Nephron progenitor cell (in vitro differentiated cells): Measurements from ENCODE around the gene KCNQ2.

Experiments used
- DNase-seq: peaks from one replicate; pipeline ENCODE4 v3.0.0; 2021
- H3K27ac Mint-ChIP-seq: 2 replicates; pipeline ENCODE4 v1.8.0; 2021; ENCODE audit warnings: mild to moderate bottlenecking, moderate library complexity, mixed read lengths
- H3K27me3 Mint-ChIP-seq: 2 replicates; pipeline ENCODE4 v1.8.0; 2021; ENCODE audit warnings: mild to moderate bottlenecking, low read depth, mixed read lengths; ENCODE audit not compliant: poor library complexity
- H3K36me3 Mint-ChIP-seq: 2 replicates; pipeline ENCODE4 v1.8.0; 2021; ENCODE audit warnings: low read depth, mixed read lengths
- H3K4me1 Mint-ChIP-seq: 2 replicates; pipeline ENCODE4 v1.8.0; 2021; ENCODE audit warnings: mixed read lengths
- H3K4me3 Mint-ChIP-seq: 2 replicates; pipeline ENCODE4 v1.8.0; 2021; ENCODE audit warnings: mild to moderate bottlenecking, moderate library complexity, mixed read lengths
- H3K9me3 Mint-ChIP-seq: 2 replicates; pipeline ENCODE4 v1.8.0; 2021; ENCODE audit warnings: mild to moderate bottlenecking, moderate library complexity, mixed read lengths
- TF ChIP-seq, protein P1 (sequence below): fragments of 200-600 bp; sonication (generic); IDR thresholded peaks from 2 replicates; pipeline ENCODE4 v1.5.0; 2021; ENCODE audit warnings: antibody characterized with exemption

KCNQ2 gene

DNA sequence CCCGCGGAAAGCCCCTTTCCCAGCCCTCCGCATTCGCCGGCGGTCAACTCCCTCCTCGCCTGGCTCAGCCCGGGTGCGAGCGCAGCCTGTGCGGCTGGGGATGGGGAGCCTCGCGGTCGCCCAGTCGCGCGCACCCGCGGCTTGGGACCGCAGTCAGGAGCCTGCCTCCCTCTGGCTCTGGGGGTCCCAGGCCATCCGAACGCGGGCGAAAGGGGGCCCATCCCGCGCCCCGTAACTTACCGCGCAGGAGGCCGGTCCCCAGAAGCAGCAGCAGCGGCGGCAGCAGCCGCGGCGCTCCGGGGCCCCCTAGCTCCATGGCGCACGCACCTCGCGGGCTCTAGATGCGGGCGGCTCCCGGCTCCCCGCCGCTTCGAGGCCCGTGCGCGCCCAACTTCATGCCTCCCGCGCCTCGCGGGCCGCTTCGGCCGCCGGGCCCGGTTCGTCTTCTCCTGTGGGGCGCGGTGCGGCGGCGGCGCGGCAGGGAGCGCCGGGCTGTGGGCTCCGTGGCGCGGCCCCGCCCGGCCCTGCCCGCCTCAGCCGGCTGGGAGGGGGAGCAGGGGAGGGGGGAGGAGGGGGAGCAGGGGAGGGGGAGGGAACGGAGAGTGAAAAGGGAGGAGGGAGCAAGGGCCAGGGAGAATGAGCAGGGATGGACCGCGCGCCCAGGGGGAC lies 111.5 kb downstream of the KCNQ2 start, which contains the start of gene CHRNA4:
CHRNA4 (minus strand) TSS at position 500 of the 669 bp plus-strand sequence; CDS start at position 316, 184 bp downstream.
- no peaks in the 10 kb centered on the region for H3K36me3 Mint-ChIP-seq
- DNase-seq, result peak; percentile 43
- H3K4me1 Mint-ChIP-seq, result peaks cover 30% of the 10 kb centered on the region
- no peaks in the 10 kb centered on the region for H3K9me3 Mint-ChIP-seq
- peaks cover 53% of the 10 kb centered on the region for H3K27me3 Mint-ChIP-seq
- no peak within 1 kb of the TSS for H3K4me3 Mint-ChIP-seq
- H3K27ac Mint-ChIP-seq, result no peak within 1 kb of the TSS
- TF ChIP-seq, protein P1, sequence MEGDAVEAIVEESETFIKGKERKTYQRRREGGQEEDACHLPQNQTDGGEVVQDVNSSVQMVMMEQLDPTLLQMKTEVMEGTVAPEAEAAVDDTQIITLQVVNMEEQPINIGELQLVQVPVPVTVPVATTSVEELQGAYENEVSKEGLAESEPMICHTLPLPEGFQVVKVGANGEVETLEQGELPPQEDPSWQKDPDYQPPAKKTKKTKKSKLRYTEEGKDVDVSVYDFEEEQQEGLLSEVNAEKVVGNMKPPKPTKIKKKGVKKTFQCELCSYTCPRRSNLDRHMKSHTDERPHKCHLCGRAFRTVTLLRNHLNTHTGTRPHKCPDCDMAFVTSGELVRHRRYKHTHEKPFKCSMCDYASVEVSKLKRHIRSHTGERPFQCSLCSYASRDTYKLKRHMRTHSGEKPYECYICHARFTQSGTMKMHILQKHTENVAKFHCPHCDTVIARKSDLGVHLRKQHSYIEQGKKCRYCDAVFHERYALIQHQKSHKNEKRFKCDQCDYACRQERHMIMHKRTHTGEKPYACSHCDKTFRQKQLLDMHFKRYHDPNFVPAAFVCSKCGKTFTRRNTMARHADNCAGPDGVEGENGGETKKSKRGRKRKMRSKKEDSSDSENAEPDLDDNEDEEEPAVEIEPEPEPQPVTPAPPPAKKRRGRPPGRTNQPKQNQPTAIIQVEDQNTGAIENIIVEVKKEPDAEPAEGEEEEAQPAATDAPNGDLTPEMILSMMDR, result no peak

GRCh38 chr20:63359937-63360849 lies 112.3 kb downstream of the KCNQ2 start:
- Mint-ChIP-seq H3K36me3 (no peaks in the 10 kb centered on the region), H3K4me1 (peaks cover 30% of the 10 kb centered on the region), H3K9me3 (no peaks in the 10 kb centered on the region), H3K27me3 (peaks cover 53% of the 10 kb centered on the region), H3K4me3 (no peak overlapping the region), H3K27ac (no peak overlapping the region)
- no peak for DNase-seq
- TF ChIP-seq, protein P1, result no peak

DNA sequence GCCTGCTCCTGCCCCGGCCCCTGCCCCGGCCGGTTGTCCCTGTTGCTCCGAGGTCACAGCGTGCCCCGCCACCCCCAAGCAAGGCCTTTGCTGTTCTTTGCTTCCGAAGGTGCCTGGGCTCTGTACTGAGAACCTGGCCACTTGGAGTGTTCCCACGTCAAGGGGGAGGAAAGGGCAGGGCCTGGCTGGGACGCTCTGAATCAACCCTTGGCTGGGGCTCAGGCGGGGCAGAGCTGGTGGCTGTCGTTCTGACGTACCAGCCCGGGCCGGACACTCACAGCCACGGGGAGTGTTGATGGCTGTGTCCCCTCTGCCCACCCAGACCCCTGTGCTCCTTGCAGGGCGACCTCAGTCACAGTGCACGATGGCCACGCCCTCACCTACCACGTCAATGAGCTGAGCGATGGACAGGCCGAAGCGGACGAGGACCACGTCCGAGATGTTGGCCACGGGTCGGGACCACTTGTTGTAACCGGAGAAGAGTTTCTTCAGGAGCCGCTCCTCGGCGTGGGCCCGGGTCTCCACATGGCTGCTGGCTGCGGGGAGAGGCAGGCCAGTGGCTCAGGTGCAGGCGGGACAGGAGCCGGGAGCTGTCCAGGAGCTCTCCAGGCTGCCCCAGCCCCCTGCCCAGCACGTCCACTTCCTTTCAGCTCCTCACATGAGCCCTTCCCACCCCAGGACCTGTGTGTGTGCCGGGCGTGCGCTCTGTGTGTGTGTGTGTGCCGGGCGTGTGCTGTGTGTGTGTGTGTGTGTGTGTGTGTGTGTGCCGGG lies 113.1 kb downstream of the KCNQ2 start:
- TF ChIP-seq, protein P1, result no peak
- Mint-ChIP-seq H3K27ac (no peak overlapping the region), H3K36me3 (no peaks in the 10 kb centered on the region), H3K4me1 (peaks cover 27% of the 10 kb centered on the region), H3K4me3 (no peak overlapping the region), H3K27me3 (peaks cover 57% of the 10 kb centered on the region), H3K9me3 (no peaks in the 10 kb centered on the region)
- DNase-seq, result no peak

DNA sequence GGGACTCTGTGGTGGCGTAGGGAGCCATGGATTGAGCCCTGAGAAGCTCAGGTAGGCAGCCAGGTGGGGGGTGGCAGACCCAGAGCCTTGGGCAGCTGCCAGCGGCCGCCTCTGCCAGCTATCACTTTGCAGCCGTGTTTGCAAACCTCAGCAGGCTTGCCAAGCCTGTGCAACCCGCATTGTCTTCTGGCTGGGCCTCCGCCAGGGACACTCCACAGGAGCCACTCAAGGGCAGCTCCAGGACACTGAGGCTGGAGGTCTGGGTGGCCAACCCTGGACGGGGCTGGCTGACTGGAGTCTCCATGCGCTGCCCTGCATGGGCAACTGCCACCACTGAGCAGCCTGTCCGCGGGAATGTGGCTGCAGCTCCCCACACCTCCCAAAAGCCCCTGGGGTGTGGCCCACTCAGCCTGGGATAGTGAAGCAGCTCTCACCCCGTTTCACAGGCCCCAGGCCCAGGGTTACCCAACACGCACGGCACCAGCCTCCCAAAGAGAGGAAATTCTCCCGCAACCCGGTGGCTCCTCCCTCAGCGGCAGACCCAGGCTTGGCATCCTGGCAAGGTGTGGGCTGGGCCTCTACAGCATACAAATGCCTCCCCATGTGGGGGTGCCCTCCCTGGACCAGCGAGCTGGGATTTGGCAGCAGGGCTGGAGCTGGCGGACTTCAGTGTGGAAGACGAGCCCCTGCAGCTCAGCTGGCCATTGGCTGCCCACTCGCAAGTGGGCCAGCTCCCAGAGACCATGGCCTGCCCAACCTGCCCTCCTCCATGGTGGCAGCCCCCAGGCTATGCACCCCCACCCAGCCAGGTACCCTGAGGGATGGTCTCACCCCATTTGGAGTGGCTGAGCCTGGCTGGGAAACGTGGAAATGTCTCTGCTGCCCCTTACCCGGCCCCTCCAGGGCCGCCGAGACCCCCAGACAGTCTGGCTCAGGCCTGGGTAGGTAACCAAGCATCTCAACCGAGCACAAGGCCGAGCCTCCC lies 114.2 kb downstream of the KCNQ2 start:
- no peak overlapping the region for H3K27ac Mint-ChIP-seq
- H3K4me1 Mint-ChIP-seq, result peaks cover 16% of the 10 kb centered on the region
- no peaks in the 10 kb centered on the region for H3K9me3 Mint-ChIP-seq
- no peaks in the 10 kb centered on the region for H3K36me3 Mint-ChIP-seq
- DNase-seq, result no peak
- H3K27me3 Mint-ChIP-seq, result peaks cover 53% of the 10 kb centered on the region
- no peak overlapping the region for H3K4me3 Mint-ChIP-seq
- TF ChIP-seq, protein P1, result no peak
